Measurements from ENCODE around the gene PA2G4.

The PA2G4 gene

GRCh38 chr12:56098592-56098991 lies 5.8 kb upstream of the PA2G4 start:
- in situ Hi-C loops (cut with HindIII; ENCODE audit: low sequenced_read_pairs): loop anchor here (5.0 kb wide), 1 partner anchor 41 kb away; no protein-coding TSS in a partner anchor

- in situ Hi-C loops (cut with HindIII; ENCODE audit: low sequenced_read_pairs): loop anchor here (5.0 kb wide), 1 partner anchor 42 kb away; no protein-coding TSS in a partner anchor
These were observed 4.6 kb upstream of the PA2G4 start for GRCh38 chr12:56099787-56100186.

DNA sequence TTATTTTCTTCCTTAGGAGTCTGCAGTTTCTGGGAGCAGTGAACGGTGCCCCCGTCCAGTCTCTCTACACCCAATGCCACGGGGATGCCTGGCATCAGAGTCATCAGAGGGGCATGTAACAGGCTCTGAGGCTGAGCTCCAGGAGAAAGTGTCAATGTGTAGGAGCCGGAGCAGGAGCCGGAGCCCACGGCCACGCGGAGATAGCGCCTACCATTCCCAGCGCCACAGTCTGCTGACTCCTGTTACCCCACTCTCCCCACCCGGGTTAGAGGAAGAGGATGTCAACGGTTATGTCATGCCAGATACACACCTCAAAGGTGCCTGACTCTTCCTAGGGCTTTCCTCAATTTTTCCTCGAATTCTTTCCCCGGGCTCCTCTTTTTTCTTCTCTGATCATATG lies 3.3 kb upstream of the PA2G4 start:
- in situ Hi-C loops (cut with HindIII; ENCODE audit: low sequenced_read_pairs): no loop called here

GRCh38 chr12:56102683-56103065 lies 1.7 kb upstream of the PA2G4 start:
- in situ Hi-C loops (cut with HindIII; ENCODE audit: low sequenced_read_pairs): no loop called here

GRCh38 chr12:56103066-56103711 lies 1.2 kb upstream of the PA2G4 start:
- in situ Hi-C loops (cut with HindIII; ENCODE audit: low sequenced_read_pairs): no loop called here

- in situ Hi-C loops (cut with HindIII; ENCODE audit: low sequenced_read_pairs): no loop called here
These were observed 593 bp upstream of the PA2G4 start for GRCh38 chr12:56103823-56104108.

GRCh38 chr12:56104815-56105608 lies 653 bp downstream of the PA2G4 start:
- in situ Hi-C loops (cut with HindIII; ENCODE audit: low sequenced_read_pairs): no loop called here

DNA sequence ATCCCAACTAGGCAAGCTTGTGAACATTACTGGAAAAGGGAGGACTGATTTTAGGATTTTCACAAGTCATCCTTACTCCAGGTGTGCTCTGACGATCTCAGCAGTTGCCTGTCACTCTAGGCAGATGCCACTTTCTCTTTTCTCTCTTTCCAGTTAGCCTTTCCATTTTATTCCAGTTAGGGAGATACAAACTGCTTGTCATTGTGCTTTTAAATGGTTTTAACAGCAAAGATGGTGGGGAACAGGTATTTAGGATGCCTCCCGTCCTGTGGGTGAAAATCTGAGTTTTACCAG lies 1.2 kb downstream of the PA2G4 start:
- in situ Hi-C loops (cut with HindIII; ENCODE audit: low sequenced_read_pairs): no loop called here

DNA sequence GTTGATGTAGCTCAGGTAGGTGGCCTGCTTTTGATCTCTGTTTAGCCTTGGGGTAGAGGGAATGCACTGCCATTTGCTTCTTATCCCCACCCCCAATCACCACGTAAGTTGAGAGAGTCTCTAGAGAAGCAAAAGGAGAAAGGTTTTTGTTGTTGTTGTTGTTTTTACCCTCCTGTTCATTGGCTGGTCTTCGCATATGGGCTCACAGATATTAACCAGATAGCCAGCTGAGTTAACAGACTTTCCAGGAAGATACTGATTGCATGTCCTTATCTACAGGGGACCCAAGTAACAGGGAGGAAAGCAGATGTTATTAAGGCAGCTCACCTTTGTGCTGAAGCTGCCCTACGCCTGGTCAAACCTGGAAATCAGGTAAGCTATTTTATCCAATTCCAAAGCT lies 2.9 kb downstream of the PA2G4 start:
- in situ Hi-C loops (cut with HindIII; ENCODE audit: low sequenced_read_pairs): no loop called here

- in situ Hi-C loops (cut with HindIII; ENCODE audit: low sequenced_read_pairs): no loop called here
These were observed 6.2 kb downstream of the PA2G4 start for GRCh38 chr12:56110571-56110970.

DNA sequence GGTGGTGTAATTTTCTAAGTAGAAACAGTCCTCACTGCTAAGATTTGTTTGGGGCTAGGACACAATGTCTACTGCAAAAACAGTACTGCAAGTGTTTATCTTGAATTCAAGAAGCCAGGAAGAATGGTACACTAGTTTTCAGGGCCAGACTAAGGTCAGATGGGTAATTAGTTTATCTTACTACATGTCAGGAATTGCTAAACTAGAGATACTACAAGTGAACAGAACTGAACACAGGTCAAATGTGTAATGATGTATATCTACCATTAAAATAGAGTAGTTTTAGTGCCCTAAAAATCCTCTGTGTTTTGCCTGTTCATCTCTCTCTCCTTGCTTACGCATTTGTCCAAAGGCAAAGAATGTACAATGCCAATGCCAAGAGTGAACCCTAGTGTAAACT lies 9.7 kb downstream of the PA2G4 start:
- in situ Hi-C loops (cut with HindIII; ENCODE audit: low sequenced_read_pairs): no loop called here

DNA sequence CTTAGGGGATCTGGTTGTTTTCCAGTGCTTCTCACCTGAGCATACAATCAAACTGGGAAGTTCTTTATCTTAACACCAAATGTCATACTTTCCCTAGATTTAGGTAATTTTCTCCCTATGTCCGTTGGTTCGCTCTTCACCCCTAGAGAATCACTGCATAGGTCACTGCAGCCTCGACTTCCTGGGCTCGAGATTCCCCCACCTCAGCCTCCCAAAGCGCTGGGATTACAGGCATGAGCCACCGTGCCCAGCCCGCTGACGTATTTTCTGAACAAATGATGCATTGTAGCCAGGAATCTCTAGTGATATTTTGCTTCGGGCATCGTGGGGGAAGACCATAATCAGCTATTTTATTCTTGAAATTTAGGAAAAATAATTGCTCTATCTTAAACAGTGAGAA lies 11.0 kb downstream of the PA2G4 start:
- in situ Hi-C loops (cut with HindIII; ENCODE audit: low sequenced_read_pairs): loop anchor here (5.0 kb wide), 1 partner anchor 72 kb away; the partner anchor contains the start of gene SMARCC2

GRCh38 chr12:56116267-56117081 lies 12.1 kb downstream of the PA2G4 start, which contains the start of gene RPL41:
Gene RPL41, plus strand, starts transcription at chr12:56116633.
- in situ Hi-C loops (cut with HindIII; ENCODE audit: low sequenced_read_pairs): loop anchor here (5.0 kb wide), 1 partner anchor 71 kb away; the partner anchor contains the start of gene SMARCC2

DNA sequence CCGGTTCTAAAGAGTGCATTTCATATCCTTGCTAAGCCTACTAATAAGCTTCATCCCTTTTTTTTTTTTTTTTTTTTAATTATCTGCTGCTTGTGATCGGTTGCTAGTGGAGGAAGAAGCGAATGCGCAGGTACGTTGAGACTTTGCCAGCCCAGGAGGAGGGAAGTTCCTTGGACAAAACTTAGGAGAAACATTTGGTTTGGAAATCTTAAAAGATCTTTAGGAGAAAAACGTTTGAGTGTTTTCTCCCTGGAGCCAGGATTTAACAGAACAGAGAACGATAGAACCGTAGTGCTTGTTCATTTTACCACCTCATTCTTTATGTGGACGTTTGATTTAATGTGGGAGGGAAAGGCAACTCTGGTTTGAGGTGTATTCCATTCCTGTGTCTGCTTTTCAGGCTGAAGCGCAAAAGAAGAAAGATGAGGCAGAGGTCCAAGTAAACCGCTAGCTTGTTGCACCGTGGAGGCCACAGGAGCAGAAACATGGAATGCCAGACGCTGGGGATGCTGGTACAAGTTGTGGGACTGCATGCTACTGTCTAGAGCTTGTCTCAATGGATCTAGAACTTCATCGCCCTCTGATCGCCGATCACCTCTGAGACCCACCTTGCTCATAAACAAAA lies 12.8 kb downstream of the PA2G4 start:
- in situ Hi-C loops (cut with HindIII; ENCODE audit: low sequenced_read_pairs): loop anchor here (5.0 kb wide), 1 partner anchor 70 kb away; the partner anchor contains the start of gene SMARCC2

- in situ Hi-C loops (cut with HindIII; ENCODE audit: low sequenced_read_pairs): loop anchor here (5.0 kb wide), 1 partner anchor 69 kb away; the partner anchor contains the start of gene SMARCC2
These were observed 13.7 kb downstream of the PA2G4 start, which contains the start of gene ZC3H10 for GRCh38 chr12:56117778-56118687. Gene ZC3H10, plus strand, starts transcription at chr12:56118266. Its CDS starts 2,297 bp downstream, at chr12:56120563.

DNA sequence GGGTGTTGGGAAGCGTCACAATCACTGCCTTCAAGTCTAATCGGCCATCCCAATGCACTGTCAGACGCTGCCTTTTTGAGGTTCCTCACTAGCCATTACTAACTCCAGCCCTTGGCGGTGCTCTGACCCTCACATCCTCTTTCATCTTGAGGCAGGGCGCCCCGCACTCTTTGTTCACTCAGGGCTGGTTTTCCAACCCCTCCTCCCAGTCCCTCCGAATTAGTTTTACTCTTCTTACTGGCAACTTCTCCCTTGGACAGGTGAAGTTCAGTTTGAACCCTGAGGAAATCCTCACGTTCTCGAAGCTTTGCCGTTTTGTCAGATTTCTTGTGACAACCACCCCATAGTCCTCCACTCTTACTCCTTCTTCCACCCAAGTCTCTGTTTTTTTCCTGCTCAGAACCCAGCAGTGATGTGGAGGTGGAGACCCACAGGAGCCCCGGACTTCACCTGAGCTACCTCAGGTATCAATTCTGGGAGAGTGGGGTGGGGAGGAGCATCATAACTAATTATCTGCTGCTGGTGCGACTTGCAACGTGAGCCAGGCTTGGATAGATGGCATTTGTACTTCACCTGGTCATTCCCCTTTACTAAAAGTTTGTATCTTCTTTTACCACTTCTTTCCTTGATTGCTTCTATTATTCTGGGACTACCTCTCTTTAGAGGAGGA lies 14.5 kb downstream of the PA2G4 start:
- in situ Hi-C loops (cut with HindIII; ENCODE audit: low sequenced_read_pairs): loop anchor here (5.0 kb wide), 1 partner anchor 68 kb away; the partner anchor contains the start of gene SMARCC2

DNA sequence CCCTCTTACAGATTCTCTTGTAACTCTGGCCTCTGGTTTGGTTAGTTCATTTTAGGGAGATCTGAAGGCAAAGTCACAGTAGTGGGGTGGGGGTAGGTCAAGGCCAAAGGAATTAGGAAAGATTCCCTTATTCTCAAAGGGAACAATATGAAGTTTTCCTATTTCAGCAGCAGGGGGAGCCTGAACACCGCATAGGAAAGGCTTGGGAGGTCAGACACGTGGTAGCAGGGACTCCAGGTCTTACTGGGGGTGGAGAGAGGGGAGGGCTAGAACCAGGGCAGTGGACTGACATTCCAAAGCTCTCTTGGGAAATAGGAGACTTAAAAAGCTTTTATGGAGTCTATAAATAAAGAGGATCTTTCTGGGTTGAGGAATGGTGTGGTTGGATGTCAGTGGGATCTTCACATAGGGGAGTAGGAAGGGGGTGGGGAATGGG lies 15.0 kb downstream of the PA2G4 start:
- in situ Hi-C loops (cut with HindIII; ENCODE audit: low sequenced_read_pairs): loop anchor here (5.0 kb wide), 1 partner anchor 68 kb away; the partner anchor contains the start of gene SMARCC2

GRCh38 chr12:56120158-56120846 lies 15.9 kb downstream of the PA2G4 start:
- in situ Hi-C loops (cut with HindIII; ENCODE audit: low sequenced_read_pairs): no loop called here
